SIG-M5 treated with dmso at 0.1 percent for 504 hours (cell line): ENCODE results near the gene ST8SIA6.
A peak's percentile ranks its signal among the peaks of the same experiment; 100 is the strongest.

Source experiments
- DNase-seq: peaks from one replicate; lab custom pipeline; 2025; ENCODE audit not compliant: unreplicated experiment; lab: John Stamatoyannopoulos, UW

Gene ST8SIA6

DNA sequence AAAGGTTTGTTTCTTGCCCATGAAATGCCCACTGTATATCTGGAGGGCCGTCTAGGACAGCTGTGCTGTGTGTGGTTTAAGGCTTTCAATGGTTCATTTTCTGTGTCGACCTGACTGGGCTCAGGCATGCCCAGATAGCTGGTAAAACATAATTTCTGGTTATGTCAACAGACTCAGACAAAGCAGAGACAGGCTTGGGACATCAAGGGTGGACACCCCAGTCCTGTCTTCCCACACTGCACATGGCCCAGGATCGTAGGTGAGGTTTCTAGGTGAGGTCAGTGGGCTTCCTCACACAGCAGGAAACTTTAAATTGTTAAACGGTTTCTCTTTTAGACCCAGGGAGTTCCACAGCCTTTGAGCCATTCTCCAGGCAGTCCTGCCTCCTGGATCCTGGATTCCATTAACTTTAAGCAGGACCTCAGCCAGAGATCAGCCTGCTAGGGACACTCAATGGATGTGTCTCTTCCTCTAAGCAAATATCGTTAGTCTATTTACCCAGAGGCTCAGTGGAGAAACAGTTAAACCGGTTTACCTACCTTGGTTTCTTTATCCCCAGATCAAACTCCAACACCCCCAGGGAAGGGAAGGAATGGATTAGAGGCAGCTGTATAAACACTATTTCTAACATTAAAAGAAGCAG is 66.4 kb downstream of the ST8SIA6 start:
- peak; percentile 47 for DNase-seq

DNA sequence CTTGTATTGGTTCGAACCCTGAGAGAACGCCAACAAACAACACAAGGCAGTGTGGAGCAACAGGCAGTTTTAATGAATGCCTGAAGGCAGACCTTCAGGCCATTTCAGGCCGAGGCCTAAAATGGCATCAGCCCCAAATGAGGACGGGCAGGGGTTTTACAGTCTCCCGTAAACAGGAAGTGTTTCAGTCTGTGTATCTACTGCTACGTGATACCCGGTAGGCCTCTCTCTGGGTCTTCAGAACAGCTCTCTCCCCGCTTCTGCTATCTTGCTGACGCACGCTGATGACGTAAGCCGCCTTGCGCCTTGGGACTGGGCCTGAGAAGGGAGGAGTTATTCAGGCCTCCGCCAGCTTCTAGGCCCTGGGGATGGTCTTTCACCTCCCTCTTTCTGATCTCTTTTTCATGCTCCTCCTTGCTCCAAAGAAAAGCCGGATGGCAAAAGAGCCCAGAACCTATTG is 67.7 kb downstream of the ST8SIA6 start:
- no peak for DNase-seq

DNA sequence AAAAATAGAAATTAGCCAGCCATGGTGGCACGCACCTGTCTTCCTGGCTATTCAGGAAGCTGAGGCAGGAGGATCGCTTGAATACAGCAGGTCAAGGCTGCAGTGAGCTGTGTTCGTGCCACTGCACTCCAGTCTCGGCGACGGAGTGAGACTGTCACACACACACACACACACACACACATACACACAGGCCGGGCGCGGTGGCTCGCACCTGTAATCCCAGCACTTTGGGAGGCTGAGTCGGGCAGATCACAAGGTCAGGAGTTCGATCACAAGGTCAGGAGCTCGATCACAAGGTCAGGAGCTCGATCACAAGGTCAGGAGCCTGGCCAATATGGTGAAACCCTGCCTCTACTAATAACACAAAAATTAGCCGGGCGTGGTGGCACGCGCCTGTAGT is 68.4 kb downstream of the ST8SIA6 start:
- no peak for DNase-seq

DNA sequence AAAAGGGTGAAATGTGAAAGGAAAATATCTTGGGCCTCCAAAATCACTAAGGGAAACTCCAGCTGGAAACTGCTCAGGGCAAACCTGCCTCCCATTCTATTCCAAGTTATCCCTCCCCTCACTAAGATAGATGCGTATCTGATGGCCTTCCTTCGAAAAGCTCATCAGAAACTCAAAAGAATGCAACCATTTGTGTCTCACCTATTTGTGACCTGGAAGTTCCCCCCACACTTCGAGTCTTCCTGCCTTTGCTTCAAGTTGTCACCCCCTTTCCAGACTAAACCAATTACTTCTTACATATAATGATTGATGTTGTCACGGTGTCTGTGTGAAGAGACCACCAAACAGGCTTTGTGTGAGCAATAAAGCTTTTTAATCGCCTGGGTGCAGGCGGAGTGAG is 69.3 kb downstream of the ST8SIA6 start:
- DNase-seq = no peak

DNA sequence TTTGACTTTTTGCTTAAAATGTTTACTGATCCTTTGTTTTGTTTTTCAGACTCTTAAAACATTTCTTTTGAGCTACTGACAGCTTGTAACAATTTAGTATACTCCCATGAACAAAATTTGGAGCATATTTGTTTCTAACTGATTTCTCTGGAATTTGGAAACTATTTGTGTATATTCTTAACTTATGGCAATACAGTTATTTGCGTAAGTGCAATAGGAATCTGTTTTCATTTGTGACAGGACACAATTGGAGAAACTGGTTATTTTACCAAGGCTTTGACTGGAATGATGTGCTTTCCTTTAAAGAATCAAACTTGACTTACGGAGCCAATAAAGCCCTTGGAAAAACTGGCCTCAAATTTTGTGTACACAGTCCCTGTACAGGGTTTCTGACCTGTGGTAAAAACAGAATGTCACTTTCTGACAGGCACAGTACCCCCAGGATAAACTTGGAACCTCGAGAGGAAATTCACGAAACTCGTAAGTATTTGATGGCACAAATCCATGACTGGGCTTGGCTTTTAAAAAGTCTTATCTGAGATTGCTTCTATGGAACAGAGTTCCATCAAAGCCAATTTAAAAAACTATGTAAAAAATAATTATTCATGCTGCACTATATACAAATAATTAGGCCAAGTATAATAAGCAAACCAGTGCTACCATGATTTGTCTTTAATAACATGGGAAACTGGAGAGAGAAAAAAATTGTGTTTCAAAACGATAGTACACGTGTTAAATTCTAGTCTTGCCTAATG is 70.4 kb downstream of the ST8SIA6 start:
- DNase-seq = no peak

DNA sequence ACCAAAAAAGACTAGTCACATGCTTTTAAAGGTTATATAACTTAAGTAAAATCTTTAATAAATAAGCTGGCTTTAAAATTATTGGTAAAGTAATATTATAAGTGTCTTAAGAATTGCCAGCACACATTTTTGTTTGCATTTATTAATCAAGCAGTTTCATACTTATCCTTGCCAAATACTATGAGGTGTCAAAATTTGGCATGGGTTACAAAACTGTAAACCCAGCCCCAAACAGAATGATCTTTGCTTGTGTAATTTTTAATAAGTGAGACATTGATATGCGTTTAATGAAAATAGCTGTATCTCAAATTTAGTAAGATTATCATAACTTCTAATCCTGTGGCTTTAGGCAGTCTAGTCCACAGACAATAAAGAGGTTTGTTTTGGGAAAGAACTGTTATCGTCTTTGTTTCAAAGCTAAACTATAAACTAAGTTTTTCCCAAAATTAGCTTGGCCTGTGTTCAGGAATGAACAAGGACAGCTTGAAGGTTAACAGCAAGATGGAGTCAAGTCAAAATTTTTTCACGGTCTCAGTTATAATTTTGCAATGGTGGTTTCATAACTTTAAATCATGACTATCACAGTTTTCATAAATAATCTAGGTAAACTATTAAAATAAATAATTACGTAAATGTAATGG is 72.8 kb downstream of the ST8SIA6 start:
- DNase-seq = no peak

DNA sequence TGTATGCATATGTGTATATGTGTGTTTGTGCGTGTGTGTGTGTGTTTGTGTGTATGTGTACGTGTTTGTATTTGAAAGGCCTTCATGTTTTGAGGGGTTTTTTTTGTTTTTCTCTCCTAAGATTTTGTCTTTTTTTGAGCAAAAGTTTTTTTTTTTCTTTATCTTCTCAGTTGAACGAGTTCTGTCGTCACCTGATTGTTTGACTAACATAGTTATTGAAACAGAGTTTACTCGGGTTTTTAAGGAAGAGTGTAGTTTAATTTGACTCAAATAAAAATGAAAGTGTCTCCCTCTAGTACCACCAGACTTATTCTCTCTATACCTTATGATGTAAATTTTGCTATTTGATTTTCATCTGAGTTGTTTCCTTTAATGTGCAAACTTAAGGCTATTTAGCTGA is 73.5 kb downstream of the ST8SIA6 start:
- DNase-seq = no peak

DNA sequence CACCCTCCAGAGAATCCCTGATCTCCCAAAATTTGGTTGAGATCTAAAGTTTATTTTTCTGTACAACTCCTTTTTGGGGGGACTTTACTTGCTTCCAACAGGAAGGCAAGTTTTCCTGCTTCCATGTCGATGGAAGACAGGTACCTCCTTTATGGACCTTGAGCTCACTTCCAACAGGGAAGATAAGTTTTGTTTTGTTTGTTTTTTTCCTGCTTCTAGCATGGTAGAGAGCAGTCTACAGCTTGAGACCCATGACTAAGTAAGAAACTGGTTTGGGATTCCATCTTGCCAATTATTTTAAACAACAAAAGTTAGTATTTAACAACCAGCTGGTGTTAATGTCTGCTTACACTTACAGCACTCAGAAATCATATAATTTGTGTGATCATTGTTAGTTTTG is 74.4 kb downstream of the ST8SIA6 start:
- DNase-seq = no peak

DNA sequence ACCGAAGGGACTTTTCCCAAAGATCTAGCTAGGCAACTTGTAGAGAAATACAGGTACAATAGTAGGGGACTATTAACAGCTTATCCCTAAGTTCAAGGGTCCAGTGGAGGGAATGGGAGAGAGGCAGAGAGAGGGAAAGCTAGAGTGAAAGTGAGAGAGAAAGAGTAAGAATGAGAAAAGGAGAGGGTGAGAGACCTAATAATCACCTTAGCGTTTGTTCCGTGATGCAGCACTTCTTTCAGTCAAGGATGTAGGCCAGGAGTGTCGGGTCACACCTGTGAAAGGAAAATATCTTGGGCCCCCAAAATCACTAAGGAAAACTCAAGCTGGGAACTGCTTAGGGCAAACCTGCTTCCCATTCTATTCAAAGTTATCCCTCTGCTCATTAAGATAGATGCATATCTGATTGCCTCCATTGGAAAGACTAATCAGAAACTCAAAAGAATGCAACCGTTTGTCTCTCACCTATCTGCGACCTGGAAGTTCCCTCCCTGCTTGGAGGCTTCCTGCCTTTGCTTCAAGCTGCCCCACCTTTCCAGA is 75.2 kb downstream of the ST8SIA6 start:
- no peak for DNase-seq

DNA sequence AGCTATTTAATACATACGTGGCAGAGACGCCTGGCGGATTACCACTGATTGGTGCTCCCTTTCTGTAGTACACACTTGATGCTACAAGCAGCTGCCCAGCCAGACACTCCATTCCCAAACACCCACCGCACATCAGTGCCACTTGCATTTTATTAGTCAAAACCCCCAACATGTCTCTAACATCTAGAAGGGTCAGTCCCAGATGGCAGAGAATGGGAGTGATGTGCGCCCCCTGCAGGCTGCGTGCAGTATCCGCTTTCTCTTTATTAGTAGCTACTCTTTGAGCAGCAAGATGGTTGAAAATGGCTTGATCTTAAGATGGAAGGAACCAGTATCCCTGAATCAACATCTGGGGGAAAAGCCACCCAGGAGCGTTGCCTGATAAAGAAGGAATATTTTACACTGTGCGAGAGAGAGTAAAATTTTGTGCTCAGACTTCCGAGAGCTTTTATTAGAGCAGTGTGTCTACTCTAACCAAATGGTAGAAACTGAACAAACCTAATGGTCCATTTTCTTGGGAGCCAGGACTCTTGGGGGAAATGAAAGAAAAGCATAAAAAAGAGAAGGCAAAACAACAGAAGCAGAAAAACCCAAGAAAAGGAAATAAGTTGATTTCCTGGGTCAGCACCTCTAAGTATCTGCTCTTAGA is 78.3 kb downstream of the ST8SIA6 start:
- DNase-seq = no peak

DNA sequence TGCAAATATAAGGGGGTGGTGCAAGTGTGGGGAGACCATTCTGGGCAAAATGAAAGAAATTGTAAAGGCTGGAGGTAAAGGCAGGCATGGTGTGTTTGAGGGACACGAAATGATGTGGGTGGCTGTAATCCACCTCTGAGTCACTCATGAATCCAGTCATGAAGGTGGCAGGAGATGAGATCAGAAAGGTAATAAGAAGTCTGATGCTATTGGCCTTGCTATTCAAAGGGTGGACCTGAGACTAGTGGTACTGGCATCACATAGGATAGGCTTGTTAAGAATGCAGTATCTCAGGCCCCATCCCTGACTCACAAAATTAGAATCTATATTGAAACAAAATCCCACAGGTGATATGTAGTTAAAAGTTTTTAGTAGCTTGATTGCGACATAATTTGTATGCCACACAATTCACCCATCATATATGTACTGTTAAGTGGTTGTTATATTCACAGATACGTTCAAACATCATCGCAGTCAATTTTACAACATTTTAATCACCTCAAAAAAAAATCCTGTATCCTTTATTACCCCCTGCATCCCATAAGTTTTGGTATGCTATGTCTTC is 85.6 kb downstream of the ST8SIA6 start:
- DNase-seq = no peak

DNA sequence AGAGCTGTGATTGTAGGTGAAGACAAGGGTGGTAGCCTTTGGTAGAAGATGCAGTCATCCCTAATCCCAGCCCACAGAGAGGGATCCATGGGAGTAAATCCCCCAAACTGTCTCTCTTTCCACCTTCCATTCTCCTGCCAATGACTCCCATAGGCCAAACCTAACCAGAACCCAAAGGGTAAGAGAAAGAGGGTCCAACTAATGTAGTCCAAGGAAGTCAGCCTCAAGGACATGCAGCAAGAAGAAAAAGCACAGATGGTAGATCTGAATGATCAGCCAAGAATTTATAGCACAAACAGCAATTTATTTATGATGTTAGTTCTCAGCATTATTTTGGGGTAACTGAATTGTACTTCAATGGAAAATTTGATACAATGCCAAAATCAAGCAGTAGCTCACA is 87.7 kb downstream of the ST8SIA6 start:
- DNase-seq = no peak

DNA sequence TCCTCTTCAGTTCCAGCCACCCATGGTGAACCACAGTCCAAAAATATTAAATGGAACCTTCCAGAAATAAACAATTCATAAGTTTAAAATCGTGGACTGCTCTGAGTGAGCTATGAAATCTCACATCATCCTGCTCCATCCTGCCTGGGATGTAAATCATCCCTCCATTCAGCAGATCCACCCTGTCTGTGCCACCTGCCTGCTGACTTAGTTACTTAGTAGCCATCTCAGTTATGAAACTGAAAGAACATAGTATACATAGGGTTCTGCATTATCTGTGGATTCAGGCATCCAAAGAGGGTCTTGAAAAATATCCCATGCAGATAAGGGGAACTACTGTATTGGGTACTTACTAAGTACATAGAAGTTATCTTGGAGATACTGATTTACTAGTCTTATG is 89.0 kb downstream of the ST8SIA6 start:
- no peak for DNase-seq

DNA sequence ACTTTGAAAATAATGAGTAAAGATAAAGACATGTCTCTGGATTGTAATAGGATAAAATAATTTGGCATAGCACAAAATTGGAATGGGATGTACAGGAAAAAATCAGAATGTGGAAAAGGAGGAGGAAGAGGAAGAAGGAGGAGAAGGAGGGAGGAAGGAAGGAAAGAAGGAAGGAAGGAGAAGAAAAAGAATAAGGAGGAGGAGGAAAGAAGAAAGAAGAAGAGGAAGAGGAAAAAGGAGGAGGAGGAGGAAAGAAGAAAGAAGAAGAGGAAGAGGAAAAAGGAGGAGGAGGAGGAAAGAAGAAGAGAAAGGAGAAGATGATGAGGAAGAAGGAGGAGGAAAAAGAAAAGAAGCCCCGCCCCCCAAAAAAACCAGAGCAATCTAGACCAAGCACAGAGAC is 95.9 kb downstream of the ST8SIA6 start:
- DNase-seq = no peak

DNA sequence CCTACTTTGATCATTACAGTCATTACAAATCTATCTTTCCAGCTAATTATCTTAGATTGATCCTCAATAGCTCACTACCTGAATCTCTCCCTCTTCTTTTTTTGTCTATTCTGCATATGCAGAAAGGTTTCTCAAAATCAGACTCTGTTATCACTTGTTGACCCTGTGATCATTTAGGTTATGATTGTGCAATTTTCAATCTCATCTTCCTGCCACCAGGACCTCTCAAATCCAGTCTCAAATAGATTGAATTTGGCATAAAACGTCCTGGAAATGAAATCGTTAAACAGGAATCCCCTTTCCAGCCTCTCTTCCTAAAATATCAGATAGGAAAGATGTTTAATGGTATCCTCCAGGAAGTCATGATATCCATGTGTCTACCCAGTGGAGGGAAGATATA is 96.6 kb downstream of the ST8SIA6 start:
- no peak for DNase-seq

DNA sequence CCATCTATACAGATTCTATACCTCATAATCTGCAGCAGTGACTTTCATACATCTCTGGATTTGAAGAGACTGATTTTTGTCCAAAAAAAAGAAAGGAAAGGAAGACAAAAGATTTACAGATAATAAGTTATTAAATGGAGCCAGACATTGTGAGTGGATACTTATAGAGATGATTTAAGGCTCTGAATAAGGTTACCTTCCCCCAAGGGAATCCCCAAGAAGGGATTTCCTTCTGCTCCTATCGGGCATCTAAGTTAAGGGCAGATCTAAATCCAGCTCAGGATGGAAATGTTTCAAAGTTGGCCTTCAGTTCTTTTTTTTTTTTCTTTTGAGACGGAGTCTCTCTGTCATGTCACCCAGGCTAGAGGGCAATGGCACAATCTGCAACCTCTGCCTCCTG is 97.6 kb downstream of the ST8SIA6 start:
- no peak for DNase-seq

DNA sequence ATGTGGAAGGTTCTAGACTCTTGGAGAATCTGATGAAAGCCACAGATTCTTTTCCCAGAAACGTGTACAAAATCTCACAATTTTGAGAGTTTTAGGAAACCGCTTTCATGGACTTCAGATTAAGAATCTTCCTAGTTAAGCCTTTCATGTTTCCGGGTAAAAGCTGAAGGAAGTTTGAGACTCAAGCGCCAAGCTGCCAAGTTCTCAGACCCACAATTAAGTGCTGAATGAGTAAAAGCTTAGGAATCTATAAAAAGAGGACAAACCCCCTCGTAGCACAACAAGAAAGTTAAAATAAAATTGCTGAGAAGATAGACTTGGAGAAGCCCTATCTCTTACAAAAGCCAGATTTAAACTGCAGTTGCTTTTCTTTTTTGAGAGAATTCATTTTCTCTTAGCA is 99.6 kb downstream of the ST8SIA6 start:
- DNase-seq = no peak

DNA sequence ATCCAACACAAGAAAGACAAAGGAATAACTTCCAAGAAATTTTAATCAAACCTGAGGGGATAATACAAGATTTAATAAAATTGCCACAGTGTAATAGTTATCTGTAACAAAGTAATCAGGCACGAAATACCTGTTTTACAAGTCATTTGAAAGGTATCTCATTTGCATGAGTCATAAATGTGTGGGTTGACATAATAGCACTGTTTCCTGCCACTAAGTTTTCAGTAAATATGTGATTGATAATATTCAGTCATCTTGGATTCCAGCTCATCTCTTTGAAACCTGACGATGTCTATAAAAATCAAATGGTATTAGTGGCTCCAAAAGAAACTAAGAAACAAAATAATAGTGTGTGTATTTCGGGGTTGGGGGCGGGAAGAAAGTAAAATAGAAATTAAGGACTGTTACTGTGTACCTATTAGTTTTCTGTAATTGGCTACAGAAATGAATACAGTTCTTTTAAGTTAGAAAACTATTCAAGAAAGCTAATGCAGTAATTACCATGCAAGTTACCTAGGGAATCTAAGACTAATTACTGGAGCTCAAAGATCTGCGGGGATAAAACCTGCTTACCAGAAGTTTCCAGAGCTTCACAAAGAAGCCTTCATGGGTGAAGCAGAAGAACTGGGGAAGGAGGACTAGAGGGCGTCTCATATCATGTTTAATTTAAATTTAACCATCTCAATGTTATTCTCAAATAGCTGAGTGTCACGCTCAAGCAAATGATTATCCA is 100.7 kb downstream of the ST8SIA6 start:
- DNase-seq = no peak

DNA sequence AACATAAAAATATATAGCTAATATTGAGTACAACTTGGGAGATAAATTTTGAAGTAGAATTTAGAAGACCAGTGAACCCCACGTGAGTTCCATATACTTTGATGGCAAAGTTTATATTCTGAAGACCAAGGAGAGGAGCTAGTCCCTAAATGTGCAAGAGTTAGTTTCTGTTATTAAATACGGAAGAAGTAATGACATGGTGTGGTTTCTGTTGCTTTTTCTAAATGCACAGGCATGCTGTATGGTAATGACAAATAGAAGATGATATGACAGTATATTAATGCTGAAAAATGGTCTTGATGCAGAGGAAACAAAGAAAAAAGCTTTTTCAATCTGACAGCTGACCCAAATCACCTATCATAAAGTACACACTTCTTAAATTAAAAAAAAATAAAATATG is 101.8 kb downstream of the ST8SIA6 start:
- no peak for DNase-seq

DNA sequence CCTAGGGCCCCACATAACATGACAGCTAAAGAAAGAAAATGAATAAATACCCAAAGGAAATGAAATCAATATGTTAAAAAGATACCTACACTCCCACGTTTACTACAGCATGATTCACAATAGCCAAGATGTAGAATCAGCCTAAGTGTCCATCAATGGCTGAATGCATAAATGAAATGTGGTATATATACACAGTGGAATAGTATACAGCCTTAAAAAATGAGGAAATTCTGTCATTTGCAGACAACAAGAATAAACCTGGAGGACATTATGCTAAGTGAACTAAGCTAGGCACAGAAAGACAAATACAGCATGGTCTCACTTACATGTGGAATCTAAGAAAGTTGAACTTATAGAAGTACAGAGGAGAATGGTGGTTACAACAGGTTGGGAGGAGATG is 102.9 kb downstream of the ST8SIA6 start:
- DNase-seq = no peak

DNA sequence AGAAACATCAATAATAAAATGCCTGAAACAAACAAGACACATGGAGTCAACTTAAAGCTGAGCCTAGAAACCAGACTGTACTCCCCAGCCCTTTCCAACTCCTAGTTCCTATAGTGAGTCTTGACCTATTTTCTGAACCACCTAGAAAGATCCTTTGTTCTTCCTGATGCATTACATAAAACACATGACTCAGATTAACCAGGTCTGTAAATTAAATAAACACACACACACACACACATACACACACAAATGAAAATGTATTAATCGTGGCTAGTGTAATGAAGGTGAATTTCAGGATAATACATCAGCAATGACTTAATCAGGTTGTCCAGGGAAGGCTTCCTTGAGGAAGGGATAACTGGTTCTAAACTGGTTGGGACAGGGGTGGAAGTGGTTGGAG is 104.7 kb downstream of the ST8SIA6 start:
- DNase-seq = no peak
